K562 (cell line): Measurements from ENCODE around the gene NR2F1. TPM values are rescaled to one million over a fixed set of nuclear protein-coding genes. Genes with fewer than 3 reads are reported as not detected.

Source experiments
- ATAC-seq: fragments of 200-7000 bp; cut with Tn5 transposase; 3 replicates; pipeline ENCODE4 v1.9.1; 2020; ENCODE audit warnings: moderate library complexity
- BruUV-seq: library from RNA; stranded (reverse); fragments of 400-500 nt; replicated peaks from 2 replicates; lab custom pipeline; 2021; lab: Mats Ljungman, UMichigan
- CTCF ChIA-PET: fragments of 300-600 bp; formaldehyde crosslinking; extraction: SDS; loops from one replicate; lab custom pipeline; 2021; ENCODE audit warnings: low intra/inter-chr PET ratio; lab: Yijun Ruan, JAX
- POLR2A ChIA-PET: fragments of 300-600, 350-650 bp; sonication (Branson Sonifier 250); formaldehyde crosslinking; extraction: SDS; loops from one replicate; lab custom pipeline; 2021; ENCODE audit warnings: antibody characterized with exemption, inconsistent platforms; lab: Yijun Ruan, JAX
- DNase-seq, 4 experiments: peaks; one replicate each; pipeline versions ENCODE4 v3.0.0 to v3.0.0-alpha.2; 2011 to 2018; ENCODE audit warnings: low spot score in 3 of 4, mixed read lengths in 3 of 4; ENCODE audit errors: extremely low read depth in 1 of 4
- FAIRE-seq: peaks from 2 replicates; lab custom pipeline; 2011; peaks lifted over from hg19 to GRCh38; lab: Jason Lieb, UNC
- H2AFZ ChIP-seq: 2 replicates; pipeline ENCODE4 v1.6.0; 2011; ENCODE audit warnings: low read depth, low read length, control low read depth, inconsistent platforms
- H3K27ac ChIP-seq: fragments of 200-600 bp; 3 replicates; pipeline ENCODE4 v1.8.0; 2011; ENCODE audit warnings: low read depth, mild to moderate bottlenecking, control low read depth, inconsistent platforms, low read length, moderate library complexity, mixed read lengths; ENCODE audit errors: extremely low read depth
- H3K27me3 ChIP-seq, 2 experiments: fragments of 300-600 bp in 1 of 2; 2 replicates in 1 of 2; 3 replicates in 1 of 2; pipeline versions ENCODE4 v1.6.0 to v1.8.0; 2011; ENCODE audit warnings: inconsistent platforms in 2 of 2, low read length in 2 of 2, mild to moderate bottlenecking in 1 of 2, mixed read lengths in 1 of 2, moderate library complexity in 1 of 2; ENCODE audit not compliant: control insufficient read depth in 2 of 2, insufficient read depth in 2 of 2
- H3K36me3 ChIP-seq: fragments of 300-600 bp; 3 replicates; pipeline ENCODE4 v1.8.0; 2011; ENCODE audit warnings: mild to moderate bottlenecking, low read length, inconsistent platforms; ENCODE audit not compliant: control insufficient read depth, insufficient read depth
- H3K4me1 ChIP-seq, 2 experiments: fragments of 200-600 bp in 1 of 2; replicated peaks in 1 of 2; 2 replicates in 1 of 2; 3 replicates in 1 of 2; pipeline versions ENCODE4 v1.5.1 to v1.8.0; 2011; ENCODE audit warnings: inconsistent platforms in 2 of 2, low read length in 2 of 2, mild to moderate bottlenecking in 1 of 2, mixed read lengths in 1 of 2, moderate library complexity in 1 of 2; ENCODE audit not compliant: control insufficient read depth in 2 of 2, insufficient read depth in 2 of 2
- H3K4me2 ChIP-seq: 2 replicates; pipeline ENCODE4 v1.6.1; 2011; ENCODE audit warnings: low read length, control low read depth, inconsistent platforms, mixed read lengths; ENCODE audit not compliant: insufficient read depth
- H3K4me3 ChIP-seq: fragments of 200-600 bp; sonication (generic), shearing (Covaris generic); 2 replicates; pipeline ENCODE4 v1.5.1; 2016; ENCODE audit warnings: control low read depth, inconsistent platforms
- H3K79me2 ChIP-seq: fragments of 200-600 bp; 3 replicates; pipeline ENCODE4 v1.8.0; 2011; ENCODE audit warnings: low read length, inconsistent platforms; ENCODE audit not compliant: control insufficient read depth, insufficient read depth
- H3K9ac ChIP-seq, 2 experiments: 2 replicates each; pipeline versions ENCODE4 v1.6.0 to v1.6.1; 2011; ENCODE audit warnings: low read depth in 2 of 2, low read length in 2 of 2, control low read depth in 1 of 2, inconsistent platforms in 1 of 2, mild to moderate bottlenecking in 1 of 2, mixed read lengths in 1 of 2; ENCODE audit not compliant: insufficient read depth in 1 of 2
- H3K9me1 ChIP-seq: one replicate; pipeline ENCODE4 v1.6.0; 2011; ENCODE audit warnings: inconsistent platforms, mild to moderate bottlenecking, low read length, moderate library complexity; ENCODE audit not compliant: control insufficient read depth, insufficient read depth
- H3K9me3 ChIP-seq: replicated peaks from 2 replicates; pipeline ENCODE4 v1.5.1; 2011; ENCODE audit warnings: low read depth, low read length, inconsistent platforms; ENCODE audit not compliant: control insufficient read depth, insufficient read depth
- H4K20me1 ChIP-seq: replicated peaks from 2 replicates; pipeline ENCODE4 v1.6.1; 2011; ENCODE audit warnings: low read length, inconsistent platforms, mixed read lengths; ENCODE audit not compliant: control insufficient read depth, insufficient read depth
- SIX5 ChIP-seq, 2 experiments: IDR thresholded peaks; 2 replicates each; pipeline ENCODE4 v1.6.1; 2011; ENCODE audit warnings: low read length in 2 of 2, borderline replicate concordance in 1 of 2, low read depth in 1 of 2, mild to moderate bottlenecking in 1 of 2, moderate library complexity in 1 of 2; ENCODE audit not compliant: insufficient read depth in 1 of 2
- ZNF277 ChIP-seq: fragments of 250-450 bp; sonication (Bioruptor Pico); IDR thresholded peaks from 2 replicates; pipeline ENCODE4 v1.8.0; 2022; ENCODE audit warnings: inconsistent platforms, mild to moderate bottlenecking, moderate library complexity, borderline replicate concordance
- ZNF512 ChIP-seq: IDR thresholded peaks from 2 replicates; pipeline ENCODE4 v1.6.1; 2016; ENCODE audit warnings: missing genetic modification characterization, missing compliant biosample characterization
- WGBS: fragments of 100-300 bp; shearing (Covaris generic); methylation state at CpG from one replicate; pipeline ENCODE4 v1.1.6; 2016; ENCODE audit warnings: low coverage, mixed read lengths; ENCODE audit not compliant: insufficient coverage; ENCODE audit errors: missing lambda C conversion rate; 5-methylcytosine and 5-hydroxymethylcytosine counted together
- in situ Hi-C: fragments of 300-500 bp; cut with MboI; formaldehyde crosslinking; loops from 4 replicates; pipeline ENCODE4 v1.15.0; 2018; ENCODE audit warnings: inconsistent platforms, mixed read lengths
- intact Hi-C: fragments of 100-400 bp; cut with micrococcal nuclease; formaldehyde crosslinking; loops from 2 replicates; pipeline ENCODE4 v1.14.2; 2022
- polyA plus RNA-seq, 8 experiments: library from polyadenylated mRNA; depleted of rRNA in 4 of 8; stranded (reverse) in 5 of 8; unstranded in 3 of 8; fragments of >200 nt; fragmentation: Nextera tagmentation in 2 of 8; fragmentation: Illumina TruSeq in 1 of 8; extraction: Ambion mirVana in 2 of 8; extraction: Trizol in 1 of 8; gene quantifications; 2 replicates each; pipeline versions ENCODE4 v1.2.1 to v1.2.3, GENCODE V29; 2011 to 2014; ENCODE audit warnings: inconsistent platforms in 1 of 8, missing spikeins in 1 of 8
- total RNA-seq, 7 experiments: library from RNA; depleted of rRNA in 6 of 7; stranded (reverse); fragments of >200 nt in 6 of 7; fragmentation: Illumina TruSeq in 2 of 7; extraction: Trizol in 2 of 7; gene quantifications; 2 replicates each; pipeline versions ENCODE4 v1.2.1 to v1.2.3, GENCODE V29; 2011 to 2021; ENCODE audit warnings: low replicate concordance in 1 of 7

The NR2F1 gene
- total and polyA plus RNA-seq, 9 of the 15 experiments (the other 6 are each of a cell fraction or from before 2014, with no cell fraction given): 0.18 TPM; not detected in 8

- intact Hi-C loops (no loop called here), in situ Hi-C loops (loop anchor here (25.0 kb wide), 1 partner anchor 1138 kb away; no protein-coding TSS in a partner anchor)
- Histone ChIP-seq H3K4me2 (no peak overlapping the region), H3K27me3 (peaks cover 3 to 38% of the 10 kb centered on the region in 2 experiments; a peak in 3 of 5 replicates), H3K4me1 (peaks cover 0 to 4% of the 10 kb centered on the region in 2 experiments; a peak in 1 of 5 replicates), H3K4me3 (no peak overlapping the region), H3K9me1 (no peaks in the 10 kb centered on the region), H3K36me3 (no peaks in the 10 kb centered on the region), H3K79me2 (no peaks in the 10 kb centered on the region), H2AFZ (no peak overlapping the region), H3K9me3 (no peaks in the 10 kb centered on the region), H3K9ac (no peak overlapping the region), H4K20me1 (no peaks in the 10 kb centered on the region), H3K27ac (no peak overlapping the region)
- ChIA-PET CTCF (no interaction called here), POLR2A (no interaction called here)
- no TSS peak for BruUV-seq
- no peak for TF ChIP-seq ZNF277 (CRISPR knock-in tag)
- TF ChIP-seq ZNF512 (tag): no peak
- no peak for TF ChIP-seq SIX5 (IDR thresholded peaks at IDR 0.05; ENCODE audit: borderline replicate concordance in 1 of 2, insufficient read depth in 1 of 2, low read depth in 1 of 2, low read length in 2 of 2)
- DNase-seq (no peak), ATAC-seq (no peak), FAIRE-seq (no peak)
- WGBS: 3% methylated on average over 4 of the region's 5 CpGs
Observed at GRCh38 chr5:93599001-93599379, 16.0 kb downstream of the NR2F1 start.
